GM10266 (cell line): ENCODE data around the gene OASL.

Experiments
- DNase-seq: peaks from one replicate; pipeline ENCODE4 v3.0.0; 2012; ENCODE audit errors: extremely low spot score
- TF ChIP-seq, protein P1 (sequence below): IDR thresholded peaks from 2 replicates; pipeline ENCODE4 v1.5.1; 2012; ENCODE audit warnings: mild to moderate bottlenecking, low read depth; ENCODE audit not compliant: control insufficient read depth, insufficient read depth; ENCODE audit errors: missing control alignments

OASL gene, protein sequence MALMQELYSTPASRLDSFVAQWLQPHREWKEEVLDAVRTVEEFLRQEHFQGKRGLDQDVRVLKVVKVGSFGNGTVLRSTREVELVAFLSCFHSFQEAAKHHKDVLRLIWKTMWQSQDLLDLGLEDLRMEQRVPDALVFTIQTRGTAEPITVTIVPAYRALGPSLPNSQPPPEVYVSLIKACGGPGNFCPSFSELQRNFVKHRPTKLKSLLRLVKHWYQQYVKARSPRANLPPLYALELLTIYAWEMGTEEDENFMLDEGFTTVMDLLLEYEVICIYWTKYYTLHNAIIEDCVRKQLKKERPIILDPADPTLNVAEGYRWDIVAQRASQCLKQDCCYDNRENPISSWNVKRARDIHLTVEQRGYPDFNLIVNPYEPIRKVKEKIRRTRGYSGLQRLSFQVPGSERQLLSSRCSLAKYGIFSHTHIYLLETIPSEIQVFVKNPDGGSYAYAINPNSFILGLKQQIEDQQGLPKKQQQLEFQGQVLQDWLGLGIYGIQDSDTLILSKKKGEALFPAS

DNA sequence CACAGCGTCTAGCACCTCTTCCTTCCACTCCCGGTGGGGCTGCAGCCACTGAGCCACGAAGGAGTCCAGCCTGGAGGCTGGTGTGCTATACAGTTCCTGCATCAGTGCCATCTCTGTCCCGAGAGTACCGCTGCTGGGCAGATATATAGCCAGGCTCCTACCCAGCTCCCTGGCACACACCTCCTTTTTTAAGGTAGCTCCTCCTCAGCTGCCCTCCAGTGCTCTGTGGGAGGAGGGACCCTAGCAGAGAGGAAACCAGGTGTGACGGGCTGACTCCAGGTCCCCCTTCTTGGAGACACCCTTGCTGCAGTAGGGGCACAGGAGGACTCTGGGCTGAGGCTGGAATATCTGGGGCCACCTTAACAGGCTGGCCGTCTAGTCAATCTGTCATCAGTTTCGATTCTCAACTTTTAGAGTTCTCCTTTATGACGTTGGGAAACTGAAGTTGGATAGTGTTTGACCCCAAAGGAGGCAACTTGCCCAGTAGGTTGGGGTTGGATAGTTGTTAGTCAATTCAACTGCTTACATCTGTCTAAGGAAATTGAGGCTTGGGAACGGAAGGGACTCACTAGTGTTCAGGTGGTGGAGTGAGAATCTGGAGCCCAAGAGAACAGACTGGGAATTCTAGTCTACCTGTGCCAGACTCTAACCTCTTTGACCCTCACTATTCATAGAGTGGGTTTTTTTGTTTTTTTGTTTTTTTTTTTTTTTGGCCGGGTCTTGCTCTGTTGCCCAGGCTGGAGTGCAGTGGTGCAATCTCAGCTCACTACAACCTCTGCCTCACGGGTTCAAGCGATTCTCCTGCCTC, at the start of gene OASL:
Gene OASL, minus strand, starts transcription at position 386 of the 808 bp plus-strand sequence. Its CDS starts 275 bp downstream, at position 111.
- TF ChIP-seq, protein P1, sequence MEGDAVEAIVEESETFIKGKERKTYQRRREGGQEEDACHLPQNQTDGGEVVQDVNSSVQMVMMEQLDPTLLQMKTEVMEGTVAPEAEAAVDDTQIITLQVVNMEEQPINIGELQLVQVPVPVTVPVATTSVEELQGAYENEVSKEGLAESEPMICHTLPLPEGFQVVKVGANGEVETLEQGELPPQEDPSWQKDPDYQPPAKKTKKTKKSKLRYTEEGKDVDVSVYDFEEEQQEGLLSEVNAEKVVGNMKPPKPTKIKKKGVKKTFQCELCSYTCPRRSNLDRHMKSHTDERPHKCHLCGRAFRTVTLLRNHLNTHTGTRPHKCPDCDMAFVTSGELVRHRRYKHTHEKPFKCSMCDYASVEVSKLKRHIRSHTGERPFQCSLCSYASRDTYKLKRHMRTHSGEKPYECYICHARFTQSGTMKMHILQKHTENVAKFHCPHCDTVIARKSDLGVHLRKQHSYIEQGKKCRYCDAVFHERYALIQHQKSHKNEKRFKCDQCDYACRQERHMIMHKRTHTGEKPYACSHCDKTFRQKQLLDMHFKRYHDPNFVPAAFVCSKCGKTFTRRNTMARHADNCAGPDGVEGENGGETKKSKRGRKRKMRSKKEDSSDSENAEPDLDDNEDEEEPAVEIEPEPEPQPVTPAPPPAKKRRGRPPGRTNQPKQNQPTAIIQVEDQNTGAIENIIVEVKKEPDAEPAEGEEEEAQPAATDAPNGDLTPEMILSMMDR = no peak
- DNase-seq = peak; percentile 47

DNA sequence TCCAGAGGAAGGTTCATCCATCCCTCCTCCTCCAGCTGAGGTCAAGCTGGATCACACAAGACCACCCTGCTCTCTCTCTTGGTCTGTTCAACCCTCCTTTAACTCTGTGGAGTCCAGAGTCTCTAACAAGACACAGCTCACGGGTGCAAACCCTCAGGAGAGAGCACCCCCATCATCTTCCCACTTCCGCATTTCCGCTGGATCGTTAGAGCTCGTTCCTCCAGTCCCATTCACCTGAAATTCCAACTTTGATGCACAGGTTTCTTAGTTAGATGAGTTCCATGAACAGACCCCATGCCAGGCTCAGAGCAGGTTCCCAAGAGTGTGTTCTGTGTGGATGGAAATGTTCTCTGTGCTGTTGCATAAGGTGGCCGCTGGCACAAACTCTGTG, 49.1 kb upstream of the OASL start:
- TF ChIP-seq, protein P1 = no peak
- DNase-seq = no peak

DNA sequence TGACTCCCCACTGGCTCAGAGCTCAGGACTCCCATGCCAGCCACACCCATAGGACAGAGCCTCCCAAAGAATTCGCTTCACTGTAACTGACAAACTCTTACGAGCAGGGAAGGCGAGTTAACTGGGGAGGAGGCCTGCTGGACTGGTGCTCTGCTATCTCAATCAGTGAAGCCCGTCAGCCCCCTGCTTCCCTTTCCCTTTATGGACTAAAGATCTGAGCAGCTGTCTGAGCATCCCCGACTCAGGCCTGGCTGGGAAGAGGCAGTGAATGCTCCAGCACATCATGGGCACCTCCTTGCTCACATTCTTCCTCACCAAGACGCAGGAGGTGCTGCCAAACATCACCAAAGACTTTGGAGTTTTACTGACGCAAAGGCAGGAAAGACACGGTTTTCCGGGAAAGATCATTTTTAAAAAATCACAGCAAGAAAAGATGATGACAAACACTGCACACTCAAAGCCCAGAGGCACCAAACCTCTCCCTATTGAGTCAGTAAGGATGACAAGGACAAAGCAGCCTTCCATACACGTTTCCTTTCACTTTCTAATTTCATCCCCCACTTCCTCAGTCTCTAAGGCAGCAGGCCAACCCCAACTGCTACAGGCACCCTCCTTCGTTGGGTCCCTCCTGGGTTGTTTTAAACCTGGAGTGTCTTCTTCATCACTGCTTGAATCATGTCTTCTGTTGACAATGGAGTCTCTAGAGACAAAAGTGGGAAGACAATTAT, 48.6 kb upstream of the OASL start:
- TF ChIP-seq, protein P1 = no peak
- no peak for DNase-seq

DNA sequence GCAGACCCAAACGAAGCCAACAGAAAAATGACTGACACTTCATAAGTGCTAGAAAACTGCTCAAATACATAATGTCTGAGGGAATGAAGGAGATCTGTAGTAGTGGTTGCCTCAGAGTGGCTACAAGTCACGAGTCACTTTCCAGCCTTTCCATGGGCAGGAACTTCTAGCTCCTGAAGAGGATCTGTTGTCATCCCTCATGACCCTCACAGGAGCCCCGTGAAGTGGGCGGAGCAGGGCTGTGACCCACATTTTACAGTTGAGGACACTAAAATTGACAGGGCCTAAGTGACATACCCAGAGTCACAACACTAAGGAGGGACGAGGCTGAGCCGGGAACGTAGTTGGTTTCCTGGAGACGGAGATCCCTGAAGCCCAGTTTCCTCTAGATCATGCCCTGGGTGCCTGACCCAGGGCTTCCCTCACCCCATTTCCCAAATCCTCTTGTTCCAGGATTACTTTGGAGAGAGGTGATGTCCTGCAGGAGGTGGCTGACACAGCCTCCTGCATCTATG, 47.8 kb upstream of the OASL start:
- DNase-seq = no peak
- TF ChIP-seq, protein P1 = no peak

DNA sequence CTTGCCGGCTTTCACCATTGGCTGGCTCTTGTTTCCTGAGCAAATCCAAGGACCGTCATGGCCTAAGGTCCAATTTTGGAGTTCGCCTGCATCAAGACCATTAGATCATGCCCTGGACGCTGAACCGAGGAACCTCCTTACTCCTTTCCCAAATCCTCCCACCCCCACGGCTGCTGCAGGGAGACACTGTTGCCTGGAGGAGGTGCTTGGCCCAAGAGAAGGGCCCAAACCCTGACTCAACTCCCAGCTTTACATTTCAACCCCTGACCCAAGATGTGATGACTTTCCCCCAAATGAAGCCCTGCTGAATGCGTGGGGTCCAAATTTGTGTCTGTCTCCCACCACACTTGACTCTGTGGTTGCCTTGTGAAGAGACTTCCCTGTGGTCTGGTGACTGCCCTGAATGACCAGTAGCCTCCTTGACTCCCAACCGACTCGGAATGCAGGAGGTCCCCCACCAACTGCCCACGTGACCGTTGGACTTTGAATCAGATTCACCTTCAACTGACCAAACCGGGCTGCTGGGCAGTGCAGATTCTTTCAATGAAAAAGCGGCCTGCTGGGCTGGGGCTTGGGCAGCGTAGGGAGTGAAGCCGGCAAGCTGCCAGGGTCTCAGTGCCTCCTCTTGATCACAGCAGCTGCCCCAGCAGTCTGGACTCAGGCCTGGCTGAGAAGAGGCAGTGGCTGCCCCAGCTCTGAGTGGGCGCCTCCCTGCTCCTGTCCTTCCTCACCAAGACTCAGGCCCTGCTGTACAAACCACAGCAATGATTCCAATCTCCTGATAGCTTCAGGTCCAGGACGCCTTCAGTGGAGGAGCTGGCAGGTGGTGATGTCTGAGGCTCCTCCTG, 46.7 kb upstream of the OASL start:
- no peak for DNase-seq
- TF ChIP-seq, protein P1 = no peak

DNA sequence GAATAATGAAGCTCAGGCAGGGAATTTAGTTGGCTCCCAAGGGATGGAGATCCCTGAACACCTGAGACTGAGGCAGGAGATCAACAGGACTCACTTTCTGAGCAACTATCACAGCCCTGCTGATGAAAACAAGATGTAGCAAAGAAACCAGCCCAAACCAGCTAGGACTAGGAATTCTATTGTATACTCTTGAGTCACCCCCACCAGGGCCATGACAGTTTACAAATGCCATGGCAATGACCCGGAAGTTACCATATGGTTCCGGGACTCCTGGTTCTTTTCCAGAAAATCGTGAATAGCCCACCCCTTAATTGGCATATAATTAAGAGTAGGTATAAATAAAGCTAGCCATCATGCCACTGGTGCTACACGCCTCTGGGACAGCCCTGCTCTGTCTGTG, 46.0 kb upstream of the OASL start:
- TF ChIP-seq, protein P1 = no peak
- DNase-seq = no peak
